ENCODE data around the gene LRRC23. TPM values are rescaled to one million over a fixed set of nuclear protein-coding genes. Genes with fewer than 3 reads are reported as not detected.
A peak's percentile ranks its signal among the peaks of the same experiment; 100 is the strongest.
"Not testable (repeated sequence)": the region's sequence is repeated elsewhere in the genome, so short reads cannot be mapped to it uniquely, and the experiment has no call there.

LRRC23 gene
- total RNA-seq, 1 experiment from 2014 or later: 37.8 TPM

- DNase-seq (ENCODE audit: low read depth); in situ Hi-C loops (cut with HindIII; ENCODE audit: low pct_unique_long_range_greater_than_20kb, low sequenced_read_pairs): not testable (repeated sequence)
Observed at GRCh38 chr12:6892683-6893082, 11.9 kb upstream of the LRRC23 start.

- in situ Hi-C loops (cut with HindIII; ENCODE audit: low pct_unique_long_range_greater_than_20kb, low sequenced_read_pairs): no loop called here
- no peak for DNase-seq (ENCODE audit: low read depth)
Observed at GRCh38 chr12:6894321-6894720, 10.3 kb upstream of the LRRC23 start.

GRCh38 chr12:6896846-6897435 lies 7.7 kb upstream of the LRRC23 start:
- in situ Hi-C loops (cut with HindIII; ENCODE audit: low pct_unique_long_range_greater_than_20kb, low sequenced_read_pairs): no loop called here
- DNase-seq (ENCODE audit: low read depth): no peak

- in situ Hi-C loops (cut with HindIII; ENCODE audit: low pct_unique_long_range_greater_than_20kb, low sequenced_read_pairs): no loop called here
- no peak for DNase-seq (ENCODE audit: low read depth)
Observed at GRCh38 chr12:6899427-6899826, 5.2 kb upstream of the LRRC23 start.

GRCh38 chr12:6899837-6900519 lies 4.6 kb upstream of the LRRC23 start:
- in situ Hi-C loops (cut with HindIII; ENCODE audit: low pct_unique_long_range_greater_than_20kb, low sequenced_read_pairs): no loop called here
- peak; percentile 43 for DNase-seq (ENCODE audit: low read depth)

GRCh38 chr12:6902448-6902847 lies 2.2 kb upstream of the LRRC23 start:
- no peak for DNase-seq (ENCODE audit: low read depth)
- in situ Hi-C loops (cut with HindIII; ENCODE audit: low pct_unique_long_range_greater_than_20kb, low sequenced_read_pairs): no loop called here

GRCh38 chr12:6903722-6904121 lies 900 bp upstream of the LRRC23 start:
- DNase-seq (ENCODE audit: low read depth): no peak
- in situ Hi-C loops (cut with HindIII; ENCODE audit: low pct_unique_long_range_greater_than_20kb, low sequenced_read_pairs): no loop called here

GRCh38 chr12:6905414-6906040 lies 905 bp downstream of the LRRC23 start:
- in situ Hi-C loops (cut with HindIII; ENCODE audit: low pct_unique_long_range_greater_than_20kb, low sequenced_read_pairs): no loop called here
- DNase-seq (ENCODE audit: low read depth): no peak

GRCh38 chr12:6908141-6908540 lies 3.5 kb downstream of the LRRC23 start:
- DNase-seq (ENCODE audit: low read depth); in situ Hi-C loops (cut with HindIII; ENCODE audit: low pct_unique_long_range_greater_than_20kb, low sequenced_read_pairs): not testable (repeated sequence)

GRCh38 chr12:6909421-6910145 lies 5.0 kb downstream of the LRRC23 start:
- in situ Hi-C loops (cut with HindIII; ENCODE audit: low pct_unique_long_range_greater_than_20kb, low sequenced_read_pairs): no loop called here
- DNase-seq (ENCODE audit: low read depth): no peak

GRCh38 chr12:6912164-6912935 lies 7.7 kb downstream of the LRRC23 start:
- in situ Hi-C loops (cut with HindIII; ENCODE audit: low pct_unique_long_range_greater_than_20kb, low sequenced_read_pairs): no loop called here
- DNase-seq (ENCODE audit: low read depth): no peak

- peak; percentile 69 for DNase-seq (ENCODE audit: low read depth)
- in situ Hi-C loops (cut with HindIII; ENCODE audit: low pct_unique_long_range_greater_than_20kb, low sequenced_read_pairs): no loop called here
Observed at GRCh38 chr12:6914246-6914946, 9.8 kb downstream of the LRRC23 start, which contains the start of gene ENO2. Gene ENO2, plus strand, starts transcription at chr12:6914580. Its CDS starts 1,253 bp downstream, at chr12:6915833.

- DNase-seq (ENCODE audit: low read depth): peak; percentile 67
- in situ Hi-C loops (cut with HindIII; ENCODE audit: low pct_unique_long_range_greater_than_20kb, low sequenced_read_pairs): no loop called here
Observed at GRCh38 chr12:6914947-6915788, 10.5 kb downstream of the LRRC23 start.

GRCh38 chr12:6915789-6916285 lies 11.2 kb downstream of the LRRC23 start:
- in situ Hi-C loops (cut with HindIII; ENCODE audit: low pct_unique_long_range_greater_than_20kb, low sequenced_read_pairs): no loop called here
- no peak for DNase-seq (ENCODE audit: low read depth)

- DNase-seq (ENCODE audit: low read depth): no peak
- in situ Hi-C loops (cut with HindIII; ENCODE audit: low pct_unique_long_range_greater_than_20kb, low sequenced_read_pairs): no loop called here
Observed at GRCh38 chr12:6916426-6917200, 12.0 kb downstream of the LRRC23 start.

Measured in Caki2 (cell line).